ENCODE data around the gene PIH1D2.

DNA sequence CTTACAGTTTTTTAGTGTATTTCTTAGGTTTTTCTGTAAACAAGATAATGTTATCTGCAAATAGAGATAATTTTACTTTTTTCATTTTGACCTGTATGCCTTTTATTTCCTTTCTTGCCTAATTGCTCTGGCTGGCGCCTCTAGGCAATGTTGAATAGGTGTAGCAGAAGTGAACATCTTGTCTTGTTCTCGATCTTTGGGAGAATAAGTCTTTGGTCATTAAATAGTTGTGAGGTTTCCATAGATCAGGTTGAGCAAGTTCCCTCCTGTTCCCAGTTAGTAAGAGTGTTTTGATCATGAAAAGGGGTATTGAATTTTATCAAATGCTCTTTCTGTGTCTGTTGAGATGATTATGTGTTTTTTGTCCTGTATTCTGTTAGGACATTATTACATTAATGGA is 24.0 kb downstream of the PIH1D2 start:
- TF ChIP-seq POLR2A (IDR thresholded peaks at IDR 0.05; ENCODE audit: low read depth, low read length) = no peak
- no peak for TF ChIP-seq RFX5 (IDR thresholded peaks at IDR 0.05; ENCODE audit: low read depth, low read length)
- TF ChIP-seq CEBPB (IDR thresholded peaks at IDR 0.05; ENCODE audit: low read depth, low read length) = no peak
- TF ChIP-seq, protein P1, sequence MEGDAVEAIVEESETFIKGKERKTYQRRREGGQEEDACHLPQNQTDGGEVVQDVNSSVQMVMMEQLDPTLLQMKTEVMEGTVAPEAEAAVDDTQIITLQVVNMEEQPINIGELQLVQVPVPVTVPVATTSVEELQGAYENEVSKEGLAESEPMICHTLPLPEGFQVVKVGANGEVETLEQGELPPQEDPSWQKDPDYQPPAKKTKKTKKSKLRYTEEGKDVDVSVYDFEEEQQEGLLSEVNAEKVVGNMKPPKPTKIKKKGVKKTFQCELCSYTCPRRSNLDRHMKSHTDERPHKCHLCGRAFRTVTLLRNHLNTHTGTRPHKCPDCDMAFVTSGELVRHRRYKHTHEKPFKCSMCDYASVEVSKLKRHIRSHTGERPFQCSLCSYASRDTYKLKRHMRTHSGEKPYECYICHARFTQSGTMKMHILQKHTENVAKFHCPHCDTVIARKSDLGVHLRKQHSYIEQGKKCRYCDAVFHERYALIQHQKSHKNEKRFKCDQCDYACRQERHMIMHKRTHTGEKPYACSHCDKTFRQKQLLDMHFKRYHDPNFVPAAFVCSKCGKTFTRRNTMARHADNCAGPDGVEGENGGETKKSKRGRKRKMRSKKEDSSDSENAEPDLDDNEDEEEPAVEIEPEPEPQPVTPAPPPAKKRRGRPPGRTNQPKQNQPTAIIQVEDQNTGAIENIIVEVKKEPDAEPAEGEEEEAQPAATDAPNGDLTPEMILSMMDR (conservative IDR thresholded peaks at IDR 0.05; ENCODE audit: low read depth, low read length) = no peak
- no peak for TF ChIP-seq RAD21 (IDR thresholded peaks at IDR 0.05; ENCODE audit: low read length)
- TF ChIP-seq, protein P2, sequence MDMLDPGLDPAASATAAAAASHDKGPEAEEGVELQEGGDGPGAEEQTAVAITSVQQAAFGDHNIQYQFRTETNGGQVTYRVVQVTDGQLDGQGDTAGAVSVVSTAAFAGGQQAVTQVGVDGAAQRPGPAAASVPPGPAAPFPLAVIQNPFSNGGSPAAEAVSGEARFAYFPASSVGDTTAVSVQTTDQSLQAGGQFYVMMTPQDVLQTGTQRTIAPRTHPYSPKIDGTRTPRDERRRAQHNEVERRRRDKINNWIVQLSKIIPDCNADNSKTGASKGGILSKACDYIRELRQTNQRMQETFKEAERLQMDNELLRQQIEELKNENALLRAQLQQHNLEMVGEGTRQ (IDR thresholded peaks at IDR 0.05; ENCODE audit: low read depth, low read length) = no peak
- no peak for TF ChIP-seq SMC3 (IDR thresholded peaks at IDR 0.05; ENCODE audit: low read depth, low read length)
